Ishikawa (cell line): ENCODE measurements around the gene CPPED1.

Experiments
- CEBPB ChIP-seq: IDR thresholded peaks from 2 replicates; pipeline ENCODE4 v1.6.1; 2012
- CREB1 ChIP-seq: IDR thresholded peaks from 2 replicates; pipeline ENCODE4 v1.6.1; 2012; ENCODE audit warnings: low read depth
- EGR1 ChIP-seq: IDR thresholded peaks from 2 replicates; pipeline ENCODE4 v1.6.1; 2012
- EP300 ChIP-seq: IDR thresholded peaks from 2 replicates; pipeline ENCODE4 v1.6.1; 2012; ENCODE audit warnings: borderline replicate concordance
- FOXM1 ChIP-seq: IDR thresholded peaks from 2 replicates; pipeline ENCODE4 v1.6.1; 2012; ENCODE audit warnings: low read depth, borderline replicate concordance
- MAX ChIP-seq: IDR thresholded peaks from 2 replicates; pipeline ENCODE4 v1.6.1; 2012
- NFIC ChIP-seq: IDR thresholded peaks from 2 replicates; pipeline ENCODE4 v1.6.1; 2012
- RAD21 ChIP-seq: IDR thresholded peaks from 2 replicates; pipeline ENCODE4 v1.6.1; 2012; ENCODE audit warnings: low read depth
- REST ChIP-seq: IDR thresholded peaks from 2 replicates; pipeline ENCODE4 v1.6.1; 2012; ENCODE audit warnings: low read depth, mild to moderate bottlenecking
- TAF1 ChIP-seq: IDR thresholded peaks from 2 replicates; pipeline ENCODE4 v1.6.1; 2012; ENCODE audit warnings: low read depth, mild to moderate bottlenecking
- TCF12 ChIP-seq: IDR thresholded peaks from 2 replicates; pipeline ENCODE4 v1.6.1; 2012; ENCODE audit warnings: low read depth
- TEAD4 ChIP-seq: IDR thresholded peaks from 2 replicates; pipeline ENCODE4 v1.6.1; 2012
- USF1 ChIP-seq: IDR thresholded peaks from 2 replicates; pipeline ENCODE4 v1.6.1; 2012
- YY1 ChIP-seq: IDR thresholded peaks from 2 replicates; pipeline ENCODE4 v1.6.1; 2012; ENCODE audit warnings: low read depth
- ZBTB7A ChIP-seq: IDR thresholded peaks from 2 replicates; pipeline ENCODE4 v1.6.1; 2012; ENCODE audit warnings: low read depth

Gene CPPED1

GRCh38 chr16:12737563-12737962 is 66.1 kb downstream of the CPPED1 start:
- TF ChIP-seq CREB1 (no peak), YY1 (no peak), FOXM1 (no peak), EP300 (no peak), TCF12 (no peak), RAD21 (no peak), EGR1 (no peak), NFIC (no peak), TEAD4 (no peak), ZBTB7A (no peak)

GRCh38 chr16:12735805-12736204 is 67.9 kb downstream of the CPPED1 start:
- TF ChIP-seq CEBPB (no peak), TAF1 (no peak), ZBTB7A (no peak), MAX (no peak), YY1 (no peak), RAD21 (no peak), EP300 (no peak), FOXM1 (no peak), NFIC (no peak), TCF12 (no peak)

GRCh38 chr16:12732600-12732999 is 71.1 kb downstream of the CPPED1 start:
- no peak for TF ChIP-seq REST
- no peak for TF ChIP-seq TEAD4
- TF ChIP-seq TAF1: no peak
- no peak for TF ChIP-seq MAX
- TF ChIP-seq RAD21: no peak
- TF ChIP-seq TCF12: no peak
- TF ChIP-seq CREB1: no peak
- no peak for TF ChIP-seq EGR1
- TF ChIP-seq ZBTB7A: no peak
- TF ChIP-seq FOXM1: no peak
- no peak for TF ChIP-seq EP300
- no peak for TF ChIP-seq NFIC
- no peak for TF ChIP-seq USF1
- no peak for TF ChIP-seq CEBPB

DNA sequence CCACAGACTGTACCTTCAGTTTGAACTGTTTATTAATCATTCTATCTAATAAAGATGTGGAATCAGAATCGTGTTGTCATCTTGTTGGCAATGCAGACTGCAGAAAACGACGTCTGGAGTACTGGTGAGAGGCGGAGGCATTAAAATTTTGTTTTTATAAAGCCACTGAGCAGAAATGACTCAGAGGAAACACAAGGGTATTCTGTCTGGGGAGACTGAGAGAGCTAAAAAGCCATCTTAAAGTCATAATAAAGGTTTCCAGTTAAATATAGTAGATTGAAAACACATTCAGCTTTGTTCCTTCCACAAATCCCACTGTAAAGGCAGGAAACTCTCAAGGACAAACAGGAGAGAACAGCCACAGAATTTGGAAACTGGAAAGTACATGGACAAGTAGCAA is 74.2 kb downstream of the CPPED1 start:
- TF ChIP-seq NFIC (no peak), YY1 (no peak), MAX (no peak), EGR1 (no peak), TAF1 (no peak), CREB1 (no peak), RAD21 (no peak), ZBTB7A (no peak), FOXM1 (no peak), USF1 (no peak), EP300 (no peak), CEBPB (no peak), TCF12 (no peak)

GRCh38 chr16:12728469-12728868 is 75.2 kb downstream of the CPPED1 start:
- no peak for TF ChIP-seq TAF1
- TF ChIP-seq EGR1: no peak
- no peak for TF ChIP-seq ZBTB7A
- no peak for TF ChIP-seq USF1
- TF ChIP-seq FOXM1: no peak
- no peak for TF ChIP-seq TCF12
- TF ChIP-seq CREB1: no peak
- no peak for TF ChIP-seq REST
- TF ChIP-seq CEBPB: no peak
- TF ChIP-seq YY1: no peak
- TF ChIP-seq NFIC: no peak
- TF ChIP-seq TEAD4: no peak
- no peak for TF ChIP-seq EP300
- no peak for TF ChIP-seq MAX
- TF ChIP-seq RAD21: no peak
